GM12878 (cell line): ENCODE data around the gene OPCML. TPM values are rescaled to one million over a fixed set of nuclear protein-coding genes. Genes with fewer than 3 reads are reported as not detected.
A peak's percentile ranks its signal among the peaks of the same experiment; 100 is the strongest.

Experiments
- ATAC-seq: fragments of 200-7000 bp; cut with Tn5 transposase; 3 replicates; pipeline ENCODE4 v1.9.1; 2020; ENCODE audit warnings: mild to moderate bottlenecking, moderate library complexity
- BruUV-seq: library from RNA; stranded (reverse); fragments of 400-500 nt; replicated peaks from 2 replicates; lab custom pipeline; 2021; lab: Mats Ljungman, UMichigan
- CTCF ChIA-PET: fragments of 300-600 bp; sonication (Branson Sonifier 250); formaldehyde crosslinking; extraction: SDS; loops from one replicate; lab custom pipeline; 2021; ENCODE audit warnings: inconsistent platforms; lab: Yijun Ruan, JAX
- POLR2A ChIA-PET: fragments of 350-600 bp; formaldehyde crosslinking; extraction: SDS; loops from one replicate; lab custom pipeline; 2021; ENCODE audit warnings: inconsistent platforms; lab: Charles Lee
- RAD21 ChIA-PET: fragments of 300-600 bp; sonication (Branson Sonifier 250); formaldehyde crosslinking; loops from one replicate; lab custom pipeline; 2023; ENCODE audit warnings: antibody characterized with exemption; ENCODE audit not compliant: unreplicated experiment; lab: Charles Lee
- SMC1A ChIA-PET: fragments of 300-600 bp; sonication (Branson Sonifier 250); formaldehyde crosslinking; loops from one replicate; lab custom pipeline; 2023; ENCODE audit not compliant: unreplicated experiment, uncharacterized antibody; lab: Charles Lee
- DNase-seq: peaks from one replicate; pipeline ENCODE4 v3.0.0-alpha.2; 2011; ENCODE audit warnings: low read depth, low spot score
- FAIRE-seq: peaks from 3 replicates; lab custom pipeline; 2011; peaks lifted over from hg19 to GRCh38; lab: Jason Lieb, UNC
- H2AFZ ChIP-seq: 2 replicates; pipeline ENCODE4 v1.6.0; 2011; ENCODE audit warnings: low read depth, low read length, control low read depth; ENCODE audit not compliant: control insufficient read depth
- H3K27ac ChIP-seq: 2 replicates; pipeline ENCODE4 v1.5.1; 2011; ENCODE audit warnings: control low read depth; ENCODE audit not compliant: control insufficient read depth, insufficient read depth
- H3K27me3 ChIP-seq, 2 experiments: replicated peaks in 1 of 2; 2 replicates each; pipeline versions ENCODE4 v1.6.0 to v1.6.1; 2011; ENCODE audit warnings: low read length in 1 of 2; ENCODE audit not compliant: control insufficient read depth in 2 of 2, insufficient read depth in 2 of 2
- H3K36me3 ChIP-seq, 2 experiments: 2 replicates each; pipeline ENCODE4 v1.5.1; 2011; ENCODE audit warnings: low read length in 1 of 2; ENCODE audit not compliant: control insufficient read depth in 2 of 2, insufficient read depth in 2 of 2
- H3K4me1 ChIP-seq: 2 replicates; pipeline ENCODE4 v1.6.1; 2011; ENCODE audit warnings: mild to moderate bottlenecking, low read length, moderate library complexity, mixed read lengths; ENCODE audit not compliant: control insufficient read depth, insufficient read depth
- H3K4me2 ChIP-seq: 2 replicates; pipeline ENCODE4 v1.6.0; 2011; ENCODE audit warnings: control low read depth; ENCODE audit not compliant: control insufficient read depth, insufficient read depth
- H3K4me3 ChIP-seq: fragments of 200-600 bp; sonication (generic); 2 replicates; pipeline ENCODE4 v1.5.1; 2016
- H3K79me2 ChIP-seq: 2 replicates; pipeline ENCODE4 v1.6.0; 2011; ENCODE audit warnings: low read length; ENCODE audit not compliant: control insufficient read depth, insufficient read depth
- H3K9ac ChIP-seq: 2 replicates; pipeline ENCODE4 v1.8.0; 2011; ENCODE audit warnings: low read length, control low read depth, mixed read lengths; ENCODE audit not compliant: control insufficient read depth, insufficient read depth
- H3K9me3 ChIP-seq: replicated peaks from 3 replicates; pipeline ENCODE4 v1.5.1; 2011; ENCODE audit warnings: mild to moderate bottlenecking, low read length; ENCODE audit not compliant: control insufficient read depth, insufficient read depth
- H4K20me1 ChIP-seq: 2 replicates; pipeline ENCODE4 v1.6.0; 2011; ENCODE audit not compliant: control insufficient read depth, insufficient read depth
- CHD2 ChIP-seq: IDR thresholded peaks from 2 replicates; pipeline ENCODE4 v1.6.1; 2011; ENCODE audit warnings: low read depth, low read length, improper control_type of control experiment, borderline replicate concordance
- NFYA ChIP-seq: IDR thresholded peaks from 2 replicates; pipeline ENCODE4 v1.6.1; 2011; ENCODE audit warnings: low read depth, mild to moderate bottlenecking, low read length, improper control_type of control experiment, borderline replicate concordance
- NR2C2 ChIP-seq: IDR thresholded peaks from 2 replicates; pipeline ENCODE4 v1.6.1; 2011; ENCODE audit warnings: borderline replicate concordance, low read depth; ENCODE audit not compliant: control insufficient read depth, insufficient read length
- PAX5 ChIP-seq: IDR thresholded peaks from 2 replicates; pipeline ENCODE4 v1.6.1; 2011; ENCODE audit warnings: low read depth, low read length, borderline replicate concordance
- POLR2A ChIP-seq: IDR thresholded peaks from 2 replicates; pipeline ENCODE4 v1.6.1; 2011; ENCODE audit warnings: low read depth, mild to moderate bottlenecking, low read length
- SMAD5 ChIP-seq: IDR thresholded peaks from 2 replicates; pipeline ENCODE4 v1.6.1; 2016; ENCODE audit warnings: antibody characterized with exemption, low read depth
- SP1 ChIP-seq: IDR thresholded peaks from one replicate; pipeline ENCODE4 v1.6.1; 2011; ENCODE audit warnings: low read depth, low read length
- STAT1 ChIP-seq: fragments of 450-650 bp; conservative IDR thresholded peaks from 2 replicates; pipeline ENCODE4 v1.6.1; 2014; ENCODE audit warnings: antibody characterized with exemption, mild to moderate bottlenecking
- SUPT20H ChIP-seq: IDR thresholded peaks from 2 replicates; pipeline ENCODE4 v1.6.1; 2011; ENCODE audit warnings: low read depth, mild to moderate bottlenecking, low read length, moderate library complexity, borderline replicate concordance; ENCODE audit not compliant: control insufficient read depth
- TCF3 ChIP-seq: IDR thresholded peaks from 2 replicates; pipeline ENCODE4 v1.6.1; 2012; ENCODE audit warnings: low read depth, mild to moderate bottlenecking, low read length, borderline replicate concordance; ENCODE audit not compliant: insufficient read depth
- TCF7 ChIP-seq: IDR thresholded peaks from 2 replicates; pipeline ENCODE4 v1.6.1; 2014; ENCODE audit warnings: antibody characterized with exemption, borderline replicate concordance
- WRNIP1 ChIP-seq: IDR thresholded peaks from 2 replicates; pipeline ENCODE4 v1.6.1; 2011; ENCODE audit warnings: low read depth, low read length, improper control_type of control experiment, borderline replicate concordance
- ZBED1 ChIP-seq: IDR thresholded peaks from 2 replicates; pipeline ENCODE4 v1.6.1; 2016; ENCODE audit warnings: borderline replicate concordance
- ZBTB11 ChIP-seq: fragments of 450-650 bp; formaldehyde crosslinking; IDR thresholded peaks from 2 replicates; pipeline ENCODE4 v1.5.0; 2022; ENCODE audit warnings: mild to moderate bottlenecking, missing genetic modification characterization
- ZNF217 ChIP-seq: fragments of 450-650 bp; IDR thresholded peaks from 2 replicates; pipeline ENCODE4 v1.6.1; 2017; ENCODE audit warnings: antibody characterized with exemption, mild to moderate bottlenecking
- ZNF687 ChIP-seq: fragments of 450-650 bp; IDR thresholded peaks from 2 replicates; pipeline ENCODE4 v1.6.1; 2017; ENCODE audit warnings: mild to moderate bottlenecking, moderate library complexity
- WGBS: methylation state at CpG from one replicate; pipeline ENCODE4 v1.1.6; 2016; ENCODE audit warnings: low lambda C conversion rate; ENCODE audit not compliant: insufficient replicate concordance, insufficient coverage; ENCODE audit errors: missing lambda C conversion rate; 5-methylcytosine and 5-hydroxymethylcytosine counted together
- in situ Hi-C: fragments of 300-500 bp; cut with MboI; formaldehyde crosslinking; loops from 9 replicates; pipeline ENCODE4 v1.14.3; 2018; ENCODE audit warnings: mixed read lengths
- intact Hi-C: fragments of 100-400 bp; cut with micrococcal nuclease; formaldehyde crosslinking; loops from one replicate; pipeline ENCODE4 v1.14.2; 2022; ENCODE audit not compliant: unreplicated experiment
- polyA plus RNA-seq, 11 experiments: library from polyadenylated mRNA; depleted of rRNA in 4 of 11; unstranded in 6 of 11; stranded (reverse) in 5 of 11; fragments of >200 nt; fragmentation: Nextera tagmentation in 4 of 11; fragmentation: Illumina TruSeq in 1 of 11; extraction: Ambion mirVana in 4 of 11; extraction: Trizol in 1 of 11; gene quantifications; 1 replicate in 1 of 11; 2 replicates in 10 of 11; pipeline versions ENCODE4 v1.2.1 to v1.2.3, GENCODE V29; 2011 to 2016; ENCODE audit warnings: inconsistent platforms in 2 of 11, missing spikeins in 2 of 11, low read depth in 1 of 11
- total RNA-seq, 4 experiments: library from RNA; depleted of rRNA in 3 of 4; stranded (reverse); fragments of >200 nt in 3 of 4; fragmentation: Illumina TruSeq in 1 of 4; extraction: Trizol in 1 of 4; gene quantifications; 2 replicates each; pipeline versions ENCODE4 v1.2.1 to v1.2.3, GENCODE V29; 2013 to 2021
- TF ChIP-seq, protein P1 (sequence below): IDR thresholded peaks from 2 replicates; pipeline ENCODE4 v1.6.1; 2012; ENCODE audit warnings: low read length, inconsistent platforms

OPCML gene
- total and polyA plus RNA-seq, 10 of the 15 experiments (the other 5 are each of a cell fraction or from before 2014, with no cell fraction given) = 0.84 TPM; not detected in 9

GRCh38 chr11:133058501-133058900, 473.8 kb downstream of the OPCML start:
- H3K4me3 ChIP-seq = no peak overlapping the region
- WGBS = 49% methylated on average over 8 of the region's 8 CpGs
- H3K79me2 ChIP-seq = no peaks in the 10 kb centered on the region
- in situ Hi-C loops = no loop called here
- H3K9ac ChIP-seq = no peak overlapping the region
- no peak overlapping the region for H2AFZ ChIP-seq
- H4K20me1 ChIP-seq = no peaks in the 10 kb centered on the region
- TF ChIP-seq ZNF687 (no peak), SP1 (no peak), POLR2A (no peak), SUPT20H (no peak), ZBTB11 (no peak), SMAD5 (no peak), NFYA (no peak), ZNF217 (no peak), TCF7 (no peak), NR2C2 (no peak), ZBED1 (no peak), PAX5 (no peak), WRNIP1 (no peak), STAT1 (no peak), TCF3 (no peak), CHD2 (no peak)
- TF ChIP-seq, protein P1, sequence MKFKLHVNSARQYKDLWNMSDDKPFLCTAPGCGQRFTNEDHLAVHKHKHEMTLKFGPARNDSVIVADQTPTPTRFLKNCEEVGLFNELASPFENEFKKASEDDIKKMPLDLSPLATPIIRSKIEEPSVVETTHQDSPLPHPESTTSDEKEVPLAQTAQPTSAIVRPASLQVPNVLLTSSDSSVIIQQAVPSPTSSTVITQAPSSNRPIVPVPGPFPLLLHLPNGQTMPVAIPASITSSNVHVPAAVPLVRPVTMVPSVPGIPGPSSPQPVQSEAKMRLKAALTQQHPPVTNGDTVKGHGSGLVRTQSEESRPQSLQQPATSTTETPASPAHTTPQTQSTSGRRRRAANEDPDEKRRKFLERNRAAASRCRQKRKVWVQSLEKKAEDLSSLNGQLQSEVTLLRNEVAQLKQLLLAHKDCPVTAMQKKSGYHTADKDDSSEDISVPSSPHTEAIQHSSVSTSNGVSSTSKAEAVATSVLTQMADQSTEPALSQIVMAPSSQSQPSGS = no peak
- TF ChIP-seq, all 136 proteins: peak for 0
- CTCF ChIA-PET = no interaction called here
- Histone ChIP-seq H3K9me3 (no peaks in the 10 kb centered on the region), H3K27me3 (no peaks in the 10 kb centered on the region; a peak in 3 of 4 replicates), H3K27ac (no peak overlapping the region), H3K4me1 (no peaks in the 10 kb centered on the region), H3K4me2 (no peak overlapping the region), H3K36me3 (no peaks in the 10 kb centered on the region)
- POLR2A ChIA-PET = no interaction called here
- no TSS peak for BruUV-seq
- ATAC-seq = 0 out of 3 replicates have a peak, but pooled peaks have one; percentile 19
- SMC1A ChIA-PET = interaction anchor here (0.6 to 0.9 kb wide), 2 partner anchors 10 to 344 kb away, joined by 3 read pairs; no protein-coding TSS in a partner anchor
- no peak for FAIRE-seq
- intact Hi-C loops = no loop called here
- RAD21 ChIA-PET = no interaction called here
- DNase-seq = no peak
